Fibroblast of pulmonary artery (primary cell): ENCODE results near the gene MFAP2.

Experiments used
- DNase-seq: peaks from one replicate; pipeline ENCODE4 v3.0.0-alpha.2; 2010; ENCODE audit warnings: low read depth
- H3K4me3 ChIP-seq: replicated peaks from 2 replicates; pipeline ENCODE4 v1.5.1; 2011; ENCODE audit warnings: low read depth, mild to moderate bottlenecking, control low read depth, low read length, moderate library complexity
- CTCF ChIP-seq: IDR thresholded peaks from 2 replicates; pipeline ENCODE4 v1.5.1; 2011; ENCODE audit warnings: mild to moderate bottlenecking, control low read depth, low read length, inconsistent platforms; ENCODE audit errors: missing control alignments

Gene MFAP2

GRCh38 chr1:16925635-16926490 lies 54.6 kb downstream of the MFAP2 start:
- TF ChIP-seq CTCF, result no peak
- H3K4me3 ChIP-seq, result no peak overlapping the region
- DNase-seq, result no peak

GRCh38 chr1:16924919-16925477 lies 55.4 kb downstream of the MFAP2 start:
- no peak overlapping the region for H3K4me3 ChIP-seq
- DNase-seq, result no peak
- TF ChIP-seq CTCF, result no peak
